ENCODE measurements around the gene RPTOR.

- TF ChIP-seq CTCF (IDR thresholded peaks at IDR 0.05) (no peak), POLR2AphosphoS5 (IDR thresholded peaks at IDR 0.05) (no peak)
These were observed 337.7 kb downstream of the RPTOR start for GRCh38 chr17:80882323-80882722.
